GM23338 (cell line): ENCODE measurements around the gene PPM1F. TPM values are rescaled to one million over a fixed set of nuclear protein-coding genes. Genes with fewer than 3 reads are reported as not detected.
A peak's percentile ranks its signal among the peaks of the same experiment; 100 is the strongest.

Experiments used
- ATAC-seq: fragments of 200-7000 bp; cut with Tn5 transposase; 3 replicates; pipeline ENCODE4 v1.9.1; 2020
- DNase-seq: peaks from one replicate; pipeline ENCODE4 v3.0.0-alpha.2; 2015; ENCODE audit warnings: low spot score
- H2AFZ ChIP-seq: fragments of 200-600 bp; sonication (generic); 2 replicates; pipeline ENCODE4 v1.8.0; 2016; ENCODE audit warnings: antibody characterized with exemption, mild to moderate bottlenecking, moderate library complexity
- H3F3A ChIP-seq: fragments of 200-600 bp; sonication (generic); replicated peaks from 2 replicates; pipeline ENCODE4 v1.8.0; 2017; ENCODE audit warnings: antibody characterized with exemption, mixed run types, low read depth
- H3K27ac ChIP-seq: fragments of 200-600 bp; sonication (generic); 2 replicates; pipeline ENCODE4 v1.6.1; 2016; ENCODE audit warnings: low read depth
- H3K27me3 ChIP-seq: fragments of 200-600 bp; sonication (generic); 2 replicates; pipeline ENCODE4 v1.8.0; 2016; ENCODE audit warnings: mild to moderate bottlenecking, mixed run types, moderate library complexity; ENCODE audit not compliant: insufficient read depth
- H3K36me3 ChIP-seq: fragments of 200-600 bp; sonication (generic); 2 replicates; pipeline ENCODE4 v1.8.0; 2016; ENCODE audit warnings: mild to moderate bottlenecking; ENCODE audit not compliant: insufficient read depth
- H3K4me1 ChIP-seq: fragments of 200-600 bp; sonication (generic); 2 replicates; pipeline ENCODE4 v1.8.0; 2016; ENCODE audit warnings: mild to moderate bottlenecking, moderate library complexity; ENCODE audit not compliant: insufficient read depth
- H3K4me2 ChIP-seq: fragments of 200-600 bp; sonication (generic); 2 replicates; pipeline ENCODE4 v1.7.1; 2017; ENCODE audit warnings: mixed run types
- H3K4me3 ChIP-seq: fragments of 200-600 bp; sonication (generic); 2 replicates; pipeline ENCODE4 v1.6.1; 2016; ENCODE audit warnings: mixed run types
- H3K79me2 ChIP-seq: fragments of 200-600 bp; sonication (generic); replicated peaks from 2 replicates; pipeline ENCODE4 v1.8.0; 2017; ENCODE audit warnings: mild to moderate bottlenecking; ENCODE audit not compliant: insufficient read depth
- H3K9me2 ChIP-seq: fragments of 200-600 bp; sonication (generic); 2 replicates; pipeline ENCODE4 v1.8.0; 2017; ENCODE audit not compliant: insufficient read depth
- H4K20me1 ChIP-seq: fragments of 200-600 bp; sonication (generic); replicated peaks from 2 replicates; pipeline ENCODE4 v1.8.0; 2017; ENCODE audit warnings: mild to moderate bottlenecking; ENCODE audit not compliant: insufficient read depth
- H3K27ac Mint-ChIP-seq: 2 replicates; pipeline ENCODE4 v1.8.0; 2020; ENCODE audit warnings: inconsistent platforms, mild to moderate bottlenecking, moderate library complexity, mixed read lengths
- H3K27me3 Mint-ChIP-seq: 3 replicates; pipeline ENCODE4 v1.8.0; 2022; ENCODE audit warnings: low read depth, mild to moderate bottlenecking, moderate library complexity, mixed read lengths, inconsistent platforms; ENCODE audit not compliant: insufficient read depth, poor library complexity
- H3K36me3 Mint-ChIP-seq: 3 replicates; pipeline ENCODE4 v1.8.0; 2021; ENCODE audit warnings: low read depth, mild to moderate bottlenecking, inconsistent platforms, moderate library complexity, mixed read lengths
- H3K4me1 Mint-ChIP-seq: 3 replicates; pipeline ENCODE4 v1.8.0; 2020; ENCODE audit warnings: mild to moderate bottlenecking, inconsistent platforms, mixed read lengths
- H3K4me3 Mint-ChIP-seq: 3 replicates; pipeline ENCODE4 v1.8.0; 2021; ENCODE audit warnings: moderate library complexity, mild to moderate bottlenecking, inconsistent platforms, mixed read lengths
- H3K9me3 Mint-ChIP-seq: 3 replicates; pipeline ENCODE4 v1.8.0; 2020; ENCODE audit warnings: moderate library complexity, mild to moderate bottlenecking, inconsistent platforms, mixed read lengths
- CREB1 ChIP-seq: fragments of 250-450 bp; sonication (Bioruptor Pico); IDR thresholded peaks from 2 replicates; pipeline ENCODE4 v1.5.0; 2020; ENCODE audit warnings: low read depth, mild to moderate bottlenecking, moderate library complexity
- EZH2 ChIP-seq: fragments of 200-600 bp; sonication (generic); IDR thresholded peaks from one replicate; pipeline ENCODE4 v1.8.0; 2017; ENCODE audit warnings: antibody characterized with exemption, mild to moderate bottlenecking, low read depth; ENCODE audit not compliant: unreplicated experiment
- EZH2phosphoT487 ChIP-seq: fragments of 200-600 bp; sonication (generic); IDR thresholded peaks from one replicate; pipeline ENCODE4 v1.8.1; 2018; ENCODE audit warnings: antibody characterized with exemption; ENCODE audit not compliant: unreplicated experiment
- JUNB ChIP-seq: IDR thresholded peaks from one replicate; pipeline ENCODE4 v1.6.1; 2016; ENCODE audit warnings: antibody characterized with exemption; ENCODE audit not compliant: unreplicated experiment
- NANOG ChIP-seq: IDR thresholded peaks from 2 replicates; pipeline ENCODE4 v1.6.1; 2016; ENCODE audit warnings: antibody characterized with exemption, borderline replicate concordance
- POLR2AphosphoS5 ChIP-seq: IDR thresholded peaks from 2 replicates; pipeline ENCODE4 v1.6.1; 2016; ENCODE audit warnings: antibody characterized with exemption, low read depth
- REST ChIP-seq: IDR thresholded peaks from one replicate; pipeline ENCODE4 v1.6.1; 2018; ENCODE audit warnings: antibody characterized with exemption; ENCODE audit not compliant: unreplicated experiment
- STAT1 ChIP-seq: IDR thresholded peaks from one replicate; pipeline ENCODE4 v1.6.1; 2016; ENCODE audit warnings: antibody characterized with exemption; ENCODE audit not compliant: unreplicated experiment
- ZNF114 ChIP-seq: fragments of 250-450 bp; sonication (Bioruptor Pico); IDR thresholded peaks from 2 replicates; pipeline ENCODE4 v1.5.0; 2020; ENCODE audit warnings: mild to moderate bottlenecking, moderate library complexity
- ZNF331 ChIP-seq: fragments of 250-450 bp; sonication (Bioruptor Pico); IDR thresholded peaks from 2 replicates; pipeline ENCODE4 v1.5.0; 2020; ENCODE audit warnings: low read depth, mild to moderate bottlenecking, moderate library complexity
- polyA plus RNA-seq: library from polyadenylated mRNA; unstranded; fragments of >200 nt; fragmentation: Nextera tagmentation; extraction: Ambion mirVana; gene quantifications from 2 replicates; pipeline ENCODE4 v1.2.1, GENCODE V29; 2016
- total RNA-seq: library from RNA; depleted of rRNA; stranded (reverse); fragments of >200 nt; shearing (Covaris generic); gene quantifications from 2 replicates; pipeline ENCODE4 v1.2.3, GENCODE V29; 2014
- TF ChIP-seq, protein P1 (sequence below): IDR thresholded peaks from 2 replicates; pipeline ENCODE4 v1.6.1; 2016; ENCODE audit warnings: antibody characterized with exemption
- TF ChIP-seq, protein P2 (sequence below): fragments of 250-450 bp; sonication (Bioruptor Pico); IDR thresholded peaks from 2 replicates; pipeline ENCODE4 v1.5.0; 2020; ENCODE audit warnings: mild to moderate bottlenecking, moderate library complexity
- TF ChIP-seq, protein P3 (sequence below), 2 experiments: fragments of 200-600 bp in 1 of 2; sonication (generic) in 1 of 2; conservative IDR thresholded peaks; 2 replicates each; pipeline versions ENCODE4 v1.5.1 to v1.6.1; 2016 to 2017; ENCODE audit warnings: antibody characterized with exemption in 2 of 2, low read depth in 2 of 2, mild to moderate bottlenecking in 2 of 2, moderate library complexity in 1 of 2

Gene PPM1F
- total and polyA plus RNA-seq, 2 experiments from 2014 or later: 7.1 to 29.3 TPM

GRCh38 chr22:21927174-21927823 is 25.3 kb downstream of the PPM1F start:
- Mint-ChIP-seq H3K9me3 (no peaks in the 10 kb centered on the region), H3K36me3 (peaks cover 14% of the 10 kb centered on the region), H3K27ac (peak overlapping the region; percentile 87), H3K4me1 (peaks cover 45% of the 10 kb centered on the region), H3K4me3 (no peak overlapping the region), H3K27me3 (peaks cover 21% of the 10 kb centered on the region)
- no peaks in the 10 kb centered on the region for H3K27me3 ChIP-seq
- H3K4me3 ChIP-seq: no peak overlapping the region
- H3K79me2 ChIP-seq: no peaks in the 10 kb centered on the region
- no peak overlapping the region for H3K27ac ChIP-seq
- no peaks in the 10 kb centered on the region for H3K36me3 ChIP-seq
- no peak overlapping the region for H3K4me2 ChIP-seq
- H4K20me1 ChIP-seq: no peaks in the 10 kb centered on the region
- H3F3A ChIP-seq: peaks cover 8% of the 10 kb centered on the region
- ATAC-seq (peak; percentile 67), DNase-seq (peak; percentile 46)
- no peak overlapping the region for H2AFZ ChIP-seq
- H3K4me1 ChIP-seq: peaks cover 22% of the 10 kb centered on the region
- no peaks in the 10 kb centered on the region for H3K9me2 ChIP-seq
- TF ChIP-seq ZNF114 (no peak), NANOG (no peak), EZH2phosphoT487 (no peak), CREB1 (CRISPR knock-in tag) (no peak), EZH2 (no peak), ZNF331 (CRISPR knock-in tag) (no peak), POLR2AphosphoS5 (no peak), STAT1 (no peak), REST (no peak), JUNB (no peak)
- TF ChIP-seq, protein P1, sequence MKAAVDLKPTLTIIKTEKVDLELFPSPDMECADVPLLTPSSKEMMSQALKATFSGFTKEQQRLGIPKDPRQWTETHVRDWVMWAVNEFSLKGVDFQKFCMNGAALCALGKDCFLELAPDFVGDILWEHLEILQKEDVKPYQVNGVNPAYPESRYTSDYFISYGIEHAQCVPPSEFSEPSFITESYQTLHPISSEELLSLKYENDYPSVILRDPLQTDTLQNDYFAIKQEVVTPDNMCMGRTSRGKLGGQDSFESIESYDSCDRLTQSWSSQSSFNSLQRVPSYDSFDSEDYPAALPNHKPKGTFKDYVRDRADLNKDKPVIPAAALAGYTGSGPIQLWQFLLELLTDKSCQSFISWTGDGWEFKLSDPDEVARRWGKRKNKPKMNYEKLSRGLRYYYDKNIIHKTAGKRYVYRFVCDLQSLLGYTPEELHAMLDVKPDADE: no peak
- TF ChIP-seq, protein P2, sequence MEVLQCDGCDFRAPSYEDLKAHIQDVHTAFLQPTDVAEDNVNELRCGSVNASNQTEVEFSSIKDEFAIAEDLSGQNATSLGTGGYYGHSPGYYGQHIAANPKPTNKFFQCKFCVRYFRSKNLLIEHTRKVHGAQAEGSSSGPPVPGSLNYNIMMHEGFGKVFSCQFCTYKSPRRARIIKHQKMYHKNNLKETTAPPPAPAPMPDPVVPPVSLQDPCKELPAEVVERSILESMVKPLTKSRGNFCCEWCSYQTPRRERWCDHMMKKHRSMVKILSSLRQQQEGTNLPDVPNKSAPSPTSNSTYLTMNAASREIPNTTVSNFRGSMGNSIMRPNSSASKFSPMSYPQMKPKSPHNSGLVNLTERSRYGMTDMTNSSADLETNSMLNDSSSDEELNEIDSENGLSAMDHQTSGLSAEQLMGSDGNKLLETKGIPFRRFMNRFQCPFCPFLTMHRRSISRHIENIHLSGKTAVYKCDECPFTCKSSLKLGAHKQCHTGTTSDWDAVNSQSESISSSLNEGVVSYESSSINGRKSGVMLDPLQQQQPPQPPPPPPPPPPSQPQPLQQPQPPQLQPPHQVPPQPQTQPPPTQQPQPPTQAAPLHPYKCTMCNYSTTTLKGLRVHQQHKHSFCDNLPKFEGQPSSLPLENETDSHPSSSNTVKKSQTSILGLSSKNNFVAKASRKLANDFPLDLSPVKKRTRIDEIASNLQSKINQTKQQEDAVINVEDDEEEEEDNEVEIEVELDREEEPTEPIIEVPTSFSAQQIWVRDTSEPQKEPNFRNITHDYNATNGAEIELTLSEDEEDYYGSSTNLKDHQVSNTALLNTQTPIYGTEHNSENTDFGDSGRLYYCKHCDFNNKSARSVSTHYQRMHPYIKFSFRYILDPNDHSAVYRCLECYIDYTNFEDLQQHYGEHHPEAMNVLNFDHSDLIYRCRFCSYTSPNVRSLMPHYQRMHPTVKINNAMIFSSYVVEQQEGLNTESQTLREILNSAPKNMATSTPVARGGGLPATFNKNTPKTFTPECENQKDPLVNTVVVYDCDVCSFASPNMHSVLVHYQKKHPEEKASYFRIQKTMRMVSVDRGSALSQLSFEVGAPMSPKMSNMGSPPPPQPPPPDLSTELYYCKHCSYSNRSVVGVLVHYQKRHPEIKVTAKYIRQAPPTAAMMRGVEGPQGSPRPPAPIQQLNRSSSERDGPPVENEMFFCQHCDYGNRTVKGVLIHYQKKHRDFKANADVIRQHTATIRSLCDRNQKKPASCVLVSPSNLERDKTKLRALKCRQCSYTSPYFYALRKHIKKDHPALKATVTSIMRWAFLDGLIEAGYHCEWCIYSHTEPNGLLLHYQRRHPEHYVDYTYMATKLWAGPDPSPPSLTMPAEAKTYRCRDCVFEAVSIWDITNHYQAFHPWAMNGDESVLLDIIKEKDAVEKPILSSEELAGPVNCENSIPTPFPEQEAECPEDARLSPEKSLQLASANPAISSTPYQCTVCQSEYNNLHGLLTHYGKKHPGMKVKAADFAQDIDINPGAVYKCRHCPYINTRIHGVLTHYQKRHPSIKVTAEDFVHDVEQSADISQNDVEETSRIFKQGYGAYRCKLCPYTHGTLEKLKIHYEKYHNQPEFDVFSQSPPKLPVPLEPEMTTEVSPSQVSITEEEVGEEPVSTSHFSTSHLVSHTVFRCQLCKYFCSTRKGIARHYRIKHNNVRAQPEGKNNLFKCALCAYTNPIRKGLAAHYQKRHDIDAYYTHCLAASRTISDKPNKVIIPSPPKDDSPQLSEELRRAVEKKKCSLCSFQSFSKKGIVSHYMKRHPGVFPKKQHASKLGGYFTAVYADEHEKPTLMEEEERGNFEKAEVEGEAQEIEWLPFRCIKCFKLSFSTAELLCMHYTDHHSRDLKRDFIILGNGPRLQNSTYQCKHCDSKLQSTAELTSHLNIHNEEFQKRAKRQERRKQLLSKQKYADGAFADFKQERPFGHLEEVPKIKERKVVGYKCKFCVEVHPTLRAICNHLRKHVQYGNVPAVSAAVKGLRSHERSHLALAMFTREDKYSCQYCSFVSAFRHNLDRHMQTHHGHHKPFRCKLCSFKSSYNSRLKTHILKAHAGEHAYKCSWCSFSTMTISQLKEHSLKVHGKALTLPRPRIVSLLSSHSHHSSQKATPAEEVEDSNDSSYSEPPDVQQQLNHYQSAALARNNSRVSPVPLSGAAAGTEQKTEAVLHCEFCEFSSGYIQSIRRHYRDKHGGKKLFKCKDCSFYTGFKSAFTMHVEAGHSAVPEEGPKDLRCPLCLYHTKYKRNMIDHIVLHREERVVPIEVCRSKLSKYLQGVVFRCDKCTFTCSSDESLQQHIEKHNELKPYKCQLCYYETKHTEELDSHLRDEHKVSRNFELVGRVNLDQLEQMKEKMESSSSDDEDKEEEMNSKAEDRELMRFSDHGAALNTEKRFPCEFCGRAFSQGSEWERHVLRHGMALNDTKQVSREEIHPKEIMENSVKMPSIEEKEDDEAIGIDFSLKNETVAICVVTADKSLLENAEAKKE: no peak
- TF ChIP-seq, protein P3, sequence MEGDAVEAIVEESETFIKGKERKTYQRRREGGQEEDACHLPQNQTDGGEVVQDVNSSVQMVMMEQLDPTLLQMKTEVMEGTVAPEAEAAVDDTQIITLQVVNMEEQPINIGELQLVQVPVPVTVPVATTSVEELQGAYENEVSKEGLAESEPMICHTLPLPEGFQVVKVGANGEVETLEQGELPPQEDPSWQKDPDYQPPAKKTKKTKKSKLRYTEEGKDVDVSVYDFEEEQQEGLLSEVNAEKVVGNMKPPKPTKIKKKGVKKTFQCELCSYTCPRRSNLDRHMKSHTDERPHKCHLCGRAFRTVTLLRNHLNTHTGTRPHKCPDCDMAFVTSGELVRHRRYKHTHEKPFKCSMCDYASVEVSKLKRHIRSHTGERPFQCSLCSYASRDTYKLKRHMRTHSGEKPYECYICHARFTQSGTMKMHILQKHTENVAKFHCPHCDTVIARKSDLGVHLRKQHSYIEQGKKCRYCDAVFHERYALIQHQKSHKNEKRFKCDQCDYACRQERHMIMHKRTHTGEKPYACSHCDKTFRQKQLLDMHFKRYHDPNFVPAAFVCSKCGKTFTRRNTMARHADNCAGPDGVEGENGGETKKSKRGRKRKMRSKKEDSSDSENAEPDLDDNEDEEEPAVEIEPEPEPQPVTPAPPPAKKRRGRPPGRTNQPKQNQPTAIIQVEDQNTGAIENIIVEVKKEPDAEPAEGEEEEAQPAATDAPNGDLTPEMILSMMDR (conservative IDR thresholded peaks at IDR 0.05; ENCODE audit: low read depth in 2 of 2): no peak
